Anterior cingulate cortex (tissue), 58 donors: ENCODE measurements around the gene NAALADL1.
"Not testable (repeated sequence)": the region's sequence is repeated elsewhere in the genome, so short reads cannot be mapped to it uniquely, and the experiment has no call there.

Experiments
- DNase-seq, 58 donors: peaks; one replicate each; lab custom pipeline; 2025; lab: John Stamatoyannopoulos, UW

Gene NAALADL1

GRCh38 chr11:65055538-65055937 lies 2.8 kb downstream of the NAALADL1 start:
- DNase-seq = no peak

- DNase-seq = no peak
Observed at GRCh38 chr11:65053827-65054508, 4.4 kb downstream of the NAALADL1 start.

- no peak for DNase-seq
Observed at GRCh38 chr11:65051398-65051858, 6.9 kb downstream of the NAALADL1 start.

DNA sequence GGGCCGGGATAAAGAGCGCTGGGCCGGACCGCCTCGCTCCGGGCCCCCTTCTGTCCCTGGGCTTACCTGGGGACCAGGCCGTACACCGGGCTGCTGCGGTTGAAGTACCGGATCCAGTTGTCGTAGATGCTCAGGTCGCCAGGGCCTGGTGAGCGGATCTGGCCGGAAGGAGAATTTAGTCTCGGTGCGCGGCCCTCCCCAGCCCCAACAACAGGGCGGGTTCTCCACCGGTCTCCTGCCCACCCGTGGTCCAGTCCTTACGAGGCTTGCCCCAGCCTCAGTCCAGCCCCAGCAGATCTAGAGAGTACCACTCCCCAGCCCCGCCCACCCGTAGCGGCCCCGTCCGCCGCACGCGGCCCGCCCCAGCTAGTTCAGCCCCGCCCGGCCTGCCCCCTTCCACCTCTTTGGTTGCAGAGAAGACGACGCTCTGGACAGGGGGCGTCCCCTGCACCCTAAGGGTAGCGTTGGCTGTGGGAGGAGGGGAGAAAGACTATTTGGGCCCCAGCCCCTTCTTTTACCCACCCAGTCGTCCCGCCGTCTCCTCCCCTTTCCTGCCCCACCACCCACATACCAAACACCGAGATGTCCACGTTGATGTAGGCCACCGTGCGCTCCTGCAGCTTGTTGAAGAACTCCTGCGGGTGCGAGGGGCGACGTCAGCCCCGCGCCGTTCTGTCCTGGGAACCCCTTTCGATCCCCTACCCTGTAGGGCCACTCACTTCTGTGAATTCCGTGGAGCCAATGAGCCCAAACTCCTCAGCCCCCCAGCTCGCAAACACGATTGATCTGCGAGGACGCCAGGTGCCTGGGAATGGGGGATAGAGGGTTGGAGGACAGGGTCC lies 10.6 kb downstream of the NAALADL1 start:
- DNase-seq = no peak

DNA sequence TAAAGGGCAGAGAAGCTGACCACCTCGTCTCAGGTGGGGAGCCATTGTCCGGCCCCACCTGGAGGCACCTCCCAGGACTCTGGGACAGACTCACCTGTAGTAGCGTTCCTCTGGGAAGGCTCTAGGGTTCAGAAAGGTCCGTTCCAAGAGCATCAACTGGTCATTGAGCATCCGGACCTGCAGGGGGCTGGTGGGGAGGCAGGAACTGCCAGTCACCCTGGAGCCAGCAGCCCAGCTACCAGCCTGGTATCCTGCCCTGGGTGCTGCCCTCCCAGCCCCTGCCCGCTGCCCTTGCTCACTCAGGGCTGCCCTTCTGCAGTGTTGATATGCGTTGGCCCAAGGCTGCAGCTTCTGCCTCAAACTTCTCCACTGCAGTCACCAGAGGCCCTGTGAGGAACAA lies 12.6 kb downstream of the NAALADL1 start:
- no peak for DNase-seq

- no peak for DNase-seq
Observed at GRCh38 chr11:65045061-65045460, 13.3 kb downstream of the NAALADL1 start.

GRCh38 chr11:65043881-65044501 lies 14.4 kb downstream of the NAALADL1 start:
- peak in 11 of 58 donors; percentile 2 to 23 (median 9) for DNase-seq

GRCh38 chr11:65042891-65043290 lies 15.5 kb downstream of the NAALADL1 start:
- DNase-seq = no peak

GRCh38 chr11:65040847-65041622 lies 17.3 kb downstream of the NAALADL1 start, which contains the start of gene SAC3D1:
TSS of gene SAC3D1 (plus strand) at chr11:65041210. CDS start at chr11:65041293, 83 bp downstream.
- DNase-seq = peak; percentile 48 to 99 (median 87)

GRCh38 chr11:65040520-65040846 lies 17.9 kb downstream of the NAALADL1 start:
- DNase-seq = no peak

DNA sequence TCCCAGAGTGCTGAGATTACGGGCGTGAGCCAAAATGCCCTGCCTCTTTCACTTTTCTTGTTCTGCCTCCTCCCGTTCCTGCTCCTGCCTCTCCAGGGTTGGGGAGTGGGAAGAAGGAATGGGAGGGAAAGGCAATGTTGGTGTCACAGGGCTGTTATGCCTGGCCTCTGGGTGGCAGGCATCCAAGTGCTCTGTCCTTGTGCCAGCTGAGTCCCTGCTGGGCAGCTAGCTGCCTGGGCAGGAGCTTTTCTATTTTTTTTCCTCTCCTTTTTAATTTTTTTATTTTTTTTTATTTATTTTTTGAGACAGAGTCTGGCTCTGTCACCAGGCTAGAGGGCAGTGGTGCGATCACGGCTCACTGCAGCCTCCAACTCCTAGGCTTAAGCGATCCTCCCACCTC lies 21.4 kb downstream of the NAALADL1 start:
- peak in 52 of 58 donors; percentile 2 to 82 (median 44) for DNase-seq

DNA sequence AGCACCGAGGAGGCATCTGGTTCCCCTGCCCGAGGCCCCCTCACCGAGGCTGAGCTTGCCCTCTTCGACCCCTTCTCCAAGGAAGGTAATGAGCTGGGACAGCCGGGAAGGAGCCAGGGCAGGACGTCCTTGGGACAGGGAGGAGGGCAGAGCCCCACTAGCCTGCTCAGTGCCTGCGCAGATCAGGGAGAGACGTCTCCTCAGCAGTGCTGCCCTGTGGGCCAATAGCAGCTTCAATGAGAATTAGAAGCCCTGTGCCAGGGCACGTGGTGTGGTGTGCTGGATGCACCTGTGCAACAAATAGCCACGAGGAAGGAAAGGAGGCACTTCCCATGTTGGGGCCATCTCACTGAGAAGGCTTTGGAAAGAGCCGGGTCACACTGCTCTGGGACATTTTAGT lies 22.8 kb downstream of the NAALADL1 start:
- no peak for DNase-seq

DNA sequence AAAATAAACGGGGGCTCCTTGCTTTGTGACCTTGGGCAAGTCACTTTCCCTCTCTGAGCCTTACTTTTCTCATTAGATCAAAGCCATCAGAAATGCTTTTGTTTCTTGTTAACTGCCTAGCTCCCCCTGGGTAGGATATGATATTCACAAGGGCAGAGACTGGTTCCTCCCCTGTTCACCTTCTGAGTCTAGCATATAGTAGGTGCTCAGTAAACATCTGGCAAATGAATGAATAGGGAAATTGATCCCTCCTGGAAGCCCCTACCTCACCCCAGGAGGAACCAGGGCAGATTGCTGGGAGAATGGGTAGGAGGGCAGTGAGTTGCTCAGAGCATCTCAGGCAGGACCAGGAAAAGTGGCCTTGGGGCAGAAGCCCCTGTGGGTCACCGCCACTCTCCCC lies 23.9 kb downstream of the NAALADL1 start:
- no peak for DNase-seq

DNA sequence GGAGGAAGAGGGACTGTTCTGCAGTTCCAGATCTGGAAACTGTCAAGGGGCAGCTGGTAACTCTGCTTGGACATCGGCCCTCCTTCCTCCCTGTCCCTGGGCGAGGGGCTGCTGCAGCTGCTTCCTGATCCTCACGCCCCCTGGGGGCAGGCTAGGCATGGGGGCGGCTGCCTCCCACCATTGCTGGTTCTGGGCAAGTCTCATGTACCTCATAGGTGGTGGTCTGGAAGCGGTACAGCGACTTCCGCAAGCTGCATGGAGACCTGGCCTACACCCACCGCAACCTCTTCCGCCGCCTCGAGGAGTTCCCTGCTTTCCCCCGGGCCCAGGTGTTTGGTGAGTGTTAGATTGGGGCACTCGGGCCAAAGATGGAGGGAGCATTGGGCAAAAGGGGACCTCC lies 26.1 kb downstream of the NAALADL1 start:
- no peak for DNase-seq

DNA sequence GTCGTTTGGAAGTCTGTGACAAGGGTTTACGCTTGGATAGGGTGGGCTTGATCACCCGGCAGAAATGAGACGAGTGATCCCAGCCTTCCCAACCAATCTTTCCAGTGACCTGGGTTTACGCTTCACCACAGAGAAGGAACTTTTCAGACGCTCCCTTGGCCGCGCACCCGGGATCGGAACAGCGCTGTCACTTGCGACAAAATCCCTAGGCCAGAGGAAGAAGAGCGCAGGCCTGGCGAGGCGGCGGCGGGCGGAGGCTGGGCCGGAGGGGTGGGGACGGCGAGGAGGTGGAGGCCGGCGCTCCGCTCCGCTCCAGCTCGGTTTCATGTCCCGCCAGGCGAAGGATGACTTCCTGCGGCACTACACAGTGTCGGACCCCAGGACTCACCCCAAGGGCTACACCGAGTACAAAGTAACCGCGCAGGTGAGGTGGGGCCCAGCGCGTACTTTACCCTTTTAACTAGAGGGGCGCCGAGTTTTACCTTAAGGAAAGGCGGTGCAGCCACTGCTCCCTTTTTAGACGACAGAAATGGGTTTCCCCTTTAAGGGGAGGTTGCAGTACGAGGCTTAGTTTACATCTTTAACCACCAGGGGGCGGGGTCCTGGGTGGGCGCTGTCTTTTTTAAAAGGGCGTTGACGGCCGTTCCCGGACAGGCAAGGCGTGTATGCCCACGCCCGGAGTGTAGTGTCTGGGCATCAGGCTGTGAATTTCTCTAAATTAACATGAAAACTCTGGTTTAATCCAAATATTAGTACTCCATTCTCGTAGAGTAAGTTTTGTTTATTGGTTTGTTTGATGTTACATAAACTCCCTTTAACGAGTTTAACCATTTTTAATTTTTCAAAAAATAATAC lies 30.9 kb downstream of the NAALADL1 start, which contains the start of gene SNX15:
Gene SNX15 (plus strand): TSS at position 227 of the 855 bp plus-strand sequence. CDS start 99 bp downstream, at position 326.
- DNase-seq = peak; percentile 32 to 96 (median 92)

- DNase-seq = no peak
Observed at GRCh38 chr11:65026810-65027209, 31.5 kb downstream of the NAALADL1 start.

DNA sequence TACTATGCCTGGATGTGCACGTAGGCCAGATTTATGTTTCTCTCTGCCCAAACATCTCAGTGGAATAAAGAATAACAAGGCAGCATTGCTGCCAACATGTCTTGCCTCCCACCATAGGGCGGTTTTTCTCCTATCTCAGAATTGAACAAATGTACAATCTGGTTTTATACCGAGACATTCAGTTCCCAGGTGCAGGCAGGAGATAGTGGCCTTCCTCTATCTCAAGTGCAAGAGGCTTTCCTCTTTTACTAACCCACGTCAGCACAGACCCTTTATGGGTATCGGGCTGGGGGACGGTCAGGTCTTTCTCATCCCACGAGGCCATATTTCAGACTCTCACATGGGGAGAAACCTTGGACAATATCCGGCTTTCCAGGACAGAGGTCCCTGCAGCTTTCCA lies 34.9 kb downstream of the NAALADL1 start:
- not testable (repeated sequence) for DNase-seq

GRCh38 chr11:65021509-65021908 lies 36.8 kb downstream of the NAALADL1 start:
- DNase-seq = no peak

DNA sequence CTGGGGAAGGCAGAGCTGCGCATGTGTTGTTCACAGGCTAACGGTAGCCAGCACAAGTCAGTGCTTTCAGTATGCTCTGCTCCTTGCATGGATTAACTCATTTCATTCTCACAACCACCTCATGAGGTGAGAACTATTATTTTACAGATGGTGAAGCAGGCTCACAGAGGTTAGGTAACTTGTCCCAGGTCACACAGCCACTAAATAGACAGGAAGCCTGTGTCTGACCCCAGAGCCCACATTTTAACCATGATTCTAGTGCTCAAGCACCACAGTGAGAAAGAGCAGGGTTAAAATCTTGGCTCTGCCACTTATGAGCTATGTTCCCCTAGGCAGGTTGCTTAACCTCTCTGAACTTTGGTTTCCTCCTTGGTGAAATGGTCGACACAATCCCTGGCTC lies 37.4 kb downstream of the NAALADL1 start:
- DNase-seq = no peak
